ENCODE measurements around the gene TRAPPC11.

DNA sequence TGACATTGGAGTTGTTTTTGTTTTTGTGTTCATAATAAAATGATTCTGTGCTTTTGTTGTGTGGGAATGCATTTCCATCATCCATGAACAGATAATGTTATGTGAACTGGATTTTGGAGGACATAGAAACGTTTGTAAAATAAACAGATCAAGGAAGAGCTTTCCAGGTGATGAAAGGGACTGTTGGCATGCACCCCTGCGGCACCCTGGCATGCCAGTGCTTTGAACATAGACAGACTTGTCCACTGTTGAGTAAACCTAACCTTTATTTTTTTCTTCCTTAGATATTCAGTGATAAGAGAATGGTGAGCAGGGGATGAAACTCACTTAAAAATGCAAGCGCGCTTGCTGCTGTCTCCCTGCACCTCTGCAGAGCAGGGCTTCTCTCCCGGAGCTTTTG is 59.8 kb downstream of the TRAPPC11 start:
- TF ChIP-seq, protein P1, sequence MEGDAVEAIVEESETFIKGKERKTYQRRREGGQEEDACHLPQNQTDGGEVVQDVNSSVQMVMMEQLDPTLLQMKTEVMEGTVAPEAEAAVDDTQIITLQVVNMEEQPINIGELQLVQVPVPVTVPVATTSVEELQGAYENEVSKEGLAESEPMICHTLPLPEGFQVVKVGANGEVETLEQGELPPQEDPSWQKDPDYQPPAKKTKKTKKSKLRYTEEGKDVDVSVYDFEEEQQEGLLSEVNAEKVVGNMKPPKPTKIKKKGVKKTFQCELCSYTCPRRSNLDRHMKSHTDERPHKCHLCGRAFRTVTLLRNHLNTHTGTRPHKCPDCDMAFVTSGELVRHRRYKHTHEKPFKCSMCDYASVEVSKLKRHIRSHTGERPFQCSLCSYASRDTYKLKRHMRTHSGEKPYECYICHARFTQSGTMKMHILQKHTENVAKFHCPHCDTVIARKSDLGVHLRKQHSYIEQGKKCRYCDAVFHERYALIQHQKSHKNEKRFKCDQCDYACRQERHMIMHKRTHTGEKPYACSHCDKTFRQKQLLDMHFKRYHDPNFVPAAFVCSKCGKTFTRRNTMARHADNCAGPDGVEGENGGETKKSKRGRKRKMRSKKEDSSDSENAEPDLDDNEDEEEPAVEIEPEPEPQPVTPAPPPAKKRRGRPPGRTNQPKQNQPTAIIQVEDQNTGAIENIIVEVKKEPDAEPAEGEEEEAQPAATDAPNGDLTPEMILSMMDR (conservative IDR thresholded peaks at IDR 0.05; ENCODE audit: low read length) = no peak
- TF ChIP-seq EZH2phosphoT487 (IDR thresholded peaks at IDR 0.05; ENCODE audit: borderline replicate concordance, low read depth, low read length) = no peak
